Measurements from ENCODE around the gene TAPBP. TPM values are rescaled to one million over a fixed set of nuclear protein-coding genes. Genes with fewer than 3 reads are reported as not detected.

Gene TAPBP
- total and polyA plus RNA-seq, 9 of the 15 experiments (the other 6 are each of a cell fraction or from before 2014, with no cell fraction given) = 5.6 to 74.0 (median 22.3) TPM

- peak; percentile 58; the same call in 1 of the 2 replicates for TF ChIP-seq POLR2G (IDR thresholded peaks at IDR 0.05; ENCODE audit: low read depth, low read length)
- no peak for TF ChIP-seq SMAD4 (CRISPR knock-in tag; conservative IDR thresholded peaks at IDR 0.05)
- TF ChIP-seq, protein P1, sequence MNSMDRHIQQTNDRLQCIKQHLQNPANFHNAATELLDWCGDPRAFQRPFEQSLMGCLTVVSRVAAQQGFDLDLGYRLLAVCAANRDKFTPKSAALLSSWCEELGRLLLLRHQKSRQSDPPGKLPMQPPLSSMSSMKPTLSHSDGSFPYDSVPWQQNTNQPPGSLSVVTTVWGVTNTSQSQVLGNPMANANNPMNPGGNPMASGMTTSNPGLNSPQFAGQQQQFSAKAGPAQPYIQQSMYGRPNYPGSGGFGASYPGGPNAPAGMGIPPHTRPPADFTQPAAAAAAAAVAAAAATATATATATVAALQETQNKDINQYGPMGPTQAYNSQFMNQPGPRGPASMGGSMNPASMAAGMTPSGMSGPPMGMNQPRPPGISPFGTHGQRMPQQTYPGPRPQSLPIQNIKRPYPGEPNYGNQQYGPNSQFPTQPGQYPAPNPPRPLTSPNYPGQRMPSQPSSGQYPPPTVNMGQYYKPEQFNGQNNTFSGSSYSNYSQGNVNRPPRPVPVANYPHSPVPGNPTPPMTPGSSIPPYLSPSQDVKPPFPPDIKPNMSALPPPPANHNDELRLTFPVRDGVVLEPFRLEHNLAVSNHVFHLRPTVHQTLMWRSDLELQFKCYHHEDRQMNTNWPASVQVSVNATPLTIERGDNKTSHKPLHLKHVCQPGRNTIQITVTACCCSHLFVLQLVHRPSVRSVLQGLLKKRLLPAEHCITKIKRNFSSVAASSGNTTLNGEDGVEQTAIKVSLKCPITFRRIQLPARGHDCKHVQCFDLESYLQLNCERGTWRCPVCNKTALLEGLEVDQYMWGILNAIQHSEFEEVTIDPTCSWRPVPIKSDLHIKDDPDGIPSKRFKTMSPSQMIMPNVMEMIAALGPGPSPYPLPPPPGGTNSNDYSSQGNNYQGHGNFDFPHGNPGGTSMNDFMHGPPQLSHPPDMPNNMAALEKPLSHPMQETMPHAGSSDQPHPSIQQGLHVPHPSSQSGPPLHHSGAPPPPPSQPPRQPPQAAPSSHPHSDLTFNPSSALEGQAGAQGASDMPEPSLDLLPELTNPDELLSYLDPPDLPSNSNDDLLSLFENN (IDR thresholded peaks at IDR 0.05; ENCODE audit: low read depth in 2 of 2, low read length in 2 of 2) = 0 out of 4 replicates have a peak, but pooled peaks of 1 of the 2 experiments have one; percentile 32
- no peak for TF ChIP-seq RBM22 (IDR thresholded peaks at IDR 0.05; ENCODE audit: low read depth, low read length, poor library complexity, severe bottlenecking)
- no peak for TF ChIP-seq DACH1 (IDR thresholded peaks at IDR 0.05; ENCODE audit: partially characterized antibody)
- 0 out of 2 replicates have a peak, but pooled peaks have one; percentile 47 for TF ChIP-seq RB1 (IDR thresholded peaks at IDR 0.05; ENCODE audit: low read depth)
- no peak for TF ChIP-seq FOXJ2 (tag; IDR thresholded peaks at IDR 0.05)
- 0 out of 2 replicates have a peak, but pooled peaks have one; percentile 20 for TF ChIP-seq NFE2 (IDR thresholded peaks at IDR 0.05; ENCODE audit: low read depth)
- TF ChIP-seq EZH2 (IDR thresholded peaks at IDR 0.05; ENCODE audit: borderline replicate concordance, low read depth, low read length) = no peak
- TF ChIP-seq MYNN (IDR thresholded peaks at IDR 0.05) = no peak
- TF ChIP-seq MYNN (CRISPR knock-in tag; IDR thresholded peaks at IDR 0.05) = no peak
- TF ChIP-seq CBX1 (IDR thresholded peaks at IDR 0.05; ENCODE audit: low read depth) = peak; percentile 24; the same call in 1 of the 2 replicates
- TF ChIP-seq RFX1 (IDR thresholded peaks at IDR 0.05) = peak; percentile 94
- no peak for TF ChIP-seq HBP1 (CRISPR knock-in tag; IDR thresholded peaks at IDR 0.05)
- TF ChIP-seq ZNF12 (CRISPR knock-in tag; IDR thresholded peaks at IDR 0.05) = 0 out of 2 replicates have a peak, but pooled peaks have one; percentile 8
These were observed 671 bp downstream of the TAPBP start (continued) for GRCh38 chr6:33313105-33313708.

All from K562 (cell line).